HG03139 (cell line): ENCODE results near the gene POC1A.
"Not testable (repeated sequence)": the region's sequence is repeated elsewhere in the genome, so short reads cannot be mapped to it uniquely, and the experiment has no call there.

Experiments
- ATAC-seq: cut with Tn5 transposase; IDR thresholded peaks from one replicate; pipeline ENCODE4 v1.9.1; 2021; ENCODE audit not compliant: unreplicated experiment

Gene POC1A

GRCh38 chr3:52034212-52034611, 120.0 kb downstream of the POC1A start:
- no peak for ATAC-seq

DNA sequence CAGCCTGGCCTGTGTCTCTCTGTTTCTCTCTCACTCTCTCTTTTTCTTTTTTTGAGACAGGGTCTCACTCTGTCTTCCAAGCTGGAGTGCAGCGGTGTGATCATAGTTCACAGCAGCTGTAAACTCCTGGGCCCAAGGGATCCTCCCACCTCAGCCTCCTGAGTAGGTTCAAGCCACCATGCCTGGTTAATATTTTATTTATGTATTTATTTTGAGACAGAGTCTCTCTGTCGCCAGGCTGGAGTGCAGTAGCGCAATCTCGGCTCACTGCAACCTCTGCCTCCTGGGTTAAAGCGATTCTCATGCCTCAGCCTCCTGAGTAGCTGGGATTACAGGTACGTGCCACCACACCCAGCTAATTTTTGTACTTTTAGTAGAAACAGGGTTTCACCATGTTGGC, 120.5 kb downstream of the POC1A start:
- ATAC-seq: not testable (repeated sequence)

DNA sequence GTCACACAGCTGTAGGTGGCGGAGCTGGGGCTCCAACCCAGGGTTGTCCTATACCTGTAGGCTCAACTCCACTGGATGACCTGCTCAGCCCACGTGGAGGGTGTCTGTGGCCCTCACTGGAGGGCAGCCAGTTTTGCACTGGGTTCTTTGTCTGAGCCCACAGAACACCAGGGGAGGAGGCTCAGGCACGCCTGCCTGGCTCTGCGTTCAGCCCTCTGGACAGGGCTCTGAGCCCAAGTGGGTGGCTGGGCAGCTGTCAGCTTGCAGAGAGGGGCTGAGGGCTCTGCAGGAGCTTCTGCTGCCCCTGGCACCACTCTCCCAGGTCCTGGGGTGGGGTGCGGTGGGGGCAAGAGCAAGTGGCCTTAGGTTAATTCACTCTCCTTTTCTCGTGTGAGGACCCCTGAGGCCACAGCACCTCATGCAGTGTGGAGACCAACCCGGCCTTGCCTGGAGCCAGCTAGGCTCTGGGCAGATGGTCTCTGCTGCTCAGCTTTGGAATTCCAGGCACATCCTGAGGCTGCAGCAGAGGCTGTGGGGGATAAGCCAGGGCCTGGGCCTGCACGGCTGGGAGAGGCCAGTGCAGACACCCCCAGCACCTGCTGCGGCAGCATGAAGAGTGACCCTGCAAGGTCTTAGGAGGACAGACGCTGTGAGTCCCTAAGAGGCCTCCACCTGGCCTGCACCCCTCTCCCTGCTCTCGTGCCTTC, 121.4 kb downstream of the POC1A start:
- ATAC-seq: no peak

DNA sequence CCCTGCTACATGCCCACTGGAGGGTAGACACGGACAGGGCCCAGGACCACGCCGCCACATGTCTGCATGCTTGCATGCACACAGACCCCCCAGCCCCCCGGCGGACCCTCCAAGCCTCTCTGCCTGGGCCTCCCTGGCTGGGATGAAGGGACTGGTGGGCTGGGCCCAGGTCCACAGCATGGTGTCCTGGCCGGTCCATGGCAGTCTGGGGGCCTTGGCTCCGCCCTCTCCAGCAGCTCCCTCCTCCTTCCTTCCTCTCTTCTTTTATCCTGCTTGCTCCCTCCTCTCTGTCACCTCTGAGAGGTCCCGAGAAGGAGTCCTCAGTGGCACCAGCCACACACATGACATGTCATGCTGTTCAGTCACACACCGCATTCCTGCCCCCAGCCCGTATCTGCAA, 122.3 kb downstream of the POC1A start:
- ATAC-seq: no peak

- no peak for ATAC-seq
Measured at GRCh38 chr3:52030714-52031310, 123.4 kb downstream of the POC1A start.

DNA sequence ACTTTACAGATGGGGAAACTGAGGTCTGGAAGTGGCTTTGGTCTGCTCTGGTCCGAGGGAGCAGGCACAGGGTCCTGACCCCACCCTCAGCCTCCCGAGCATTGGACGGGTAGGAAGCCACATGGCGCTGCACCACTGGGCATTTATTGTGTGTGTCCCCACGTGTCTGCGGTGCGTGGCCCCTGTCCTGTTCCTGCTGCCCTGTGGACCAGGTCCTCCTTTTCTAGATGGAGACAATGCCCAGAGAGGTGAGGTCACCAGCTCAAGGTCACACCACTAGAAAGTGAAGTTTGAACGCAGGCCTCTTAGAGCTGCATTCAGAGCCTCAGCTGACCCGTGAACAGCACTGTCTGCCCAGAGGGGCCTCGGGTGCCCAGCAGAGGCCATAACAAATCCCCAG, 124.7 kb downstream of the POC1A start:
- ATAC-seq: no peak

DNA sequence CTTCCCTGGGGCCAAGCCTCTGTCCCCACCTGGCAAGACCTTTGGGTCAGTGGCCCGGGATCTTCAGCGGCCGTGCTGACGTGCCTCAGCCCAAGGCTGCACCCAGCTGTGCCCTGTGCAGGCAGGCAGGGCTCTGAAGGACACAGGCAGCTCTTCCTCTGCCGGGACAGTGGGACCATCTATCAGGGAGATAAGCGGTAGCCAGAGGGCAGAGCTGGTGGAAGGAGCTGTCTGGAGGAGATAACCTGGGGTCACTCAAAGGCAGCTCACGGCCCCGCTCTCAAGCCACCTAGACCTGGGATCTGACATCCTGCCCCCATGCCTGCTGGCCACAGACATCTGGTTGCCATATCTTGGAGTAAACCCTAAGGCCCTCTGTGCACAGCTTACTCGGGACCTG, 125.2 kb downstream of the POC1A start:
- no peak for ATAC-seq

DNA sequence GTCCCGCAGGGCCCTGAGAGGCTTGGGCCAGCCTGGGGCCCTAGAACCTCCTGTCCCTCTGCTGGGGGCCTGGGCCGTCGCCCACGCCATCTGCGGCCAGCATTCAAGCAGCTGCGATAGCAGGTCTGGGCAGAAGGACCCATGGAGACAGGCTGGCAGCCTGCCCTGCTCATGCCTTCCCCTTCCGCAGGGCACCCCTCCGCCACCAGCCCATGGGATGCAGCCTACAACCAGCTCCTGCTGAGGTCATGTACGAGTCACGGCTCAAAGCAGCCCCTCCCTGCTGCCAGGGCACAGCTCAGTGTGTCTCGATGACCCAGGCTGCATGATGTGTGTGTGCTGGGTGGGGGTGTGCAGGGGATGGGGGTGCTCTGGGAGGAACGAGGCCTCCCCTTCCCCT, 125.7 kb downstream of the POC1A start:
- no peak for ATAC-seq

DNA sequence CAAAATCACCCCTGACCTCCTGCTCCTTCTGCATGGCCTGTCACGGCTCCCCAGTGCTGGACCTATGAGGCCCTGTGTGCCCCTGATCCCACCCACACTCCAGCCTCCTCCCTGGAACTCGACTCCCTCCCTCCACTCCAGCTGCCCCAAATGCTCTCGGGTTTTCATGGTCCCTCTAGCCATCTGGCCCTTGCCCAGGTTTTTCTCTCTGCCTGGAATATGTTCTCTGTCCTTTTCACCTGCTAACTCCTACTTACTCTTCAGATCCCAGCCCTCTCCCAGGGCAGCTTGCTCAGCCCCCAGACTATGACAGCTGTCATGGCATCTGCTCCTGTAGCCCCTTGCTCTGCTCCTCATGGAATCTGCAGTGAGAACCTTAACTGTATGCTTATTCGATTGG, 128.2 kb downstream of the POC1A start:
- no peak for ATAC-seq

DNA sequence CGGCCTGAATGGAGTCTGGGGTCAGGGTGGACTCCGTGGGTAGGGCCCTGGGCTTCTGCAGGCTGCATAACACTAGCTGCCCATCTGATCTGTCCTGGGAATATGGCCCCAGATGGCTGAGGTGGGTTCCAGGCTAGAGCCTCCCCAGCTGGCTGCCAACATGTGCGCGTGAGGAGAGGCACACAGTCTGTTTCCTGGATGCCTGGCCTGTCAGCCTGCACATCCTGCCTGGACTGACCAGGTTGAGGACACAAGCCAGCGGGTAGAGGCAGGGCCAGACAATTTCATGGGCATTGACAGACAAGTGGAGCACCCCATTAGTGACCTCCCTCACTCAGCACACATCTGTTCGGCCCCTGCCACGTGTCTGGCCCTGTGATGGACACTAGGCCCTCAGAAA, 128.8 kb downstream of the POC1A start:
- no peak for ATAC-seq
